Neural progenitor cell (in vitro differentiated cells): ENCODE data around the gene C2orf78.
"Not testable (repeated sequence)": the region's sequence is repeated elsewhere in the genome, so short reads cannot be mapped to it uniquely, and the experiment has no call there.

Experiments
- EZH2 ChIP-seq: fragments of 200-600 bp; sonication (generic); IDR thresholded peaks from 2 replicates; pipeline ENCODE4 v1.6.1; 2017; ENCODE audit warnings: antibody characterized with exemption, mild to moderate bottlenecking, moderate library complexity
- EZH2phosphoT487 ChIP-seq: fragments of 200-600 bp; sonication (generic); IDR thresholded peaks from 2 replicates; pipeline ENCODE4 v1.6.1; 2017; ENCODE audit warnings: antibody characterized with exemption
- TF ChIP-seq, protein P1 (sequence below): fragments of 200-600 bp; sonication (generic); IDR thresholded peaks from 2 replicates; pipeline ENCODE4 v1.5.1; 2017; ENCODE audit warnings: antibody characterized with exemption, mild to moderate bottlenecking

- TF ChIP-seq, protein P1, sequence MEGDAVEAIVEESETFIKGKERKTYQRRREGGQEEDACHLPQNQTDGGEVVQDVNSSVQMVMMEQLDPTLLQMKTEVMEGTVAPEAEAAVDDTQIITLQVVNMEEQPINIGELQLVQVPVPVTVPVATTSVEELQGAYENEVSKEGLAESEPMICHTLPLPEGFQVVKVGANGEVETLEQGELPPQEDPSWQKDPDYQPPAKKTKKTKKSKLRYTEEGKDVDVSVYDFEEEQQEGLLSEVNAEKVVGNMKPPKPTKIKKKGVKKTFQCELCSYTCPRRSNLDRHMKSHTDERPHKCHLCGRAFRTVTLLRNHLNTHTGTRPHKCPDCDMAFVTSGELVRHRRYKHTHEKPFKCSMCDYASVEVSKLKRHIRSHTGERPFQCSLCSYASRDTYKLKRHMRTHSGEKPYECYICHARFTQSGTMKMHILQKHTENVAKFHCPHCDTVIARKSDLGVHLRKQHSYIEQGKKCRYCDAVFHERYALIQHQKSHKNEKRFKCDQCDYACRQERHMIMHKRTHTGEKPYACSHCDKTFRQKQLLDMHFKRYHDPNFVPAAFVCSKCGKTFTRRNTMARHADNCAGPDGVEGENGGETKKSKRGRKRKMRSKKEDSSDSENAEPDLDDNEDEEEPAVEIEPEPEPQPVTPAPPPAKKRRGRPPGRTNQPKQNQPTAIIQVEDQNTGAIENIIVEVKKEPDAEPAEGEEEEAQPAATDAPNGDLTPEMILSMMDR: not testable (repeated sequence)
- not testable (repeated sequence) for TF ChIP-seq EZH2, EZH2phosphoT487
Measured at GRCh38 chr2:73754332-73754731, 29.7 kb upstream of the C2orf78 start.
